Esophagus squamous epithelium (tissue), 5 donors: ENCODE measurements around the gene SMAD3. TPM values are rescaled to one million over a fixed set of nuclear protein-coding genes. Genes with fewer than 3 reads are reported as not detected.

ENCODE experiments used
- DNase-seq: peaks from one replicate; lab custom pipeline; 2025; lab: John Stamatoyannopoulos, UW
- H3K27ac ChIP-seq, 4 donors: fragments of 200-600 bp; sonication (generic); one replicate each; pipeline ENCODE4 v1.5.1; 2016 to 2019; ENCODE audit warnings: mild to moderate bottlenecking in 1 of 4
- H3K27me3 ChIP-seq, 4 donors: fragments of 200-600 bp; sonication (generic); 1 replicate in 3 of 4; 2 replicates in 1 of 4; pipeline versions ENCODE4 v1.5.1 to v1.6.0; 2017 to 2021; ENCODE audit warnings: antibody characterized with exemption in 1 of 4
- H3K36me3 ChIP-seq, 3 donors: fragments of 200-600 bp; sonication (generic); one replicate each; pipeline ENCODE4 v1.5.1; 2016 to 2019
- H3K4me1 ChIP-seq, 3 donors: fragments of 200-600 bp; sonication (generic); one replicate each; pipeline ENCODE4 v1.5.1; 2017 to 2019
- H3K4me3 ChIP-seq, 4 donors: fragments of 200-600 bp; sonication (generic); 1 replicate in 3 of 4; 2 replicates in 1 of 4; pipeline ENCODE4 v1.5.1; 2016 to 2019; ENCODE audit warnings: mild to moderate bottlenecking in 2 of 4, moderate library complexity in 1 of 4
- H3K9me3 ChIP-seq, 3 donors: fragments of 200-600 bp; sonication (generic); one replicate each; pipeline ENCODE4 v1.5.1; 2016 to 2019
- POLR2A ChIP-seq, 4 donors: fragments of 450-650 bp; IDR thresholded peaks; one replicate each; pipeline ENCODE4 v1.6.1; 2017; ENCODE audit warnings: antibody characterized with exemption in 4 of 4, mild to moderate bottlenecking in 4 of 4, moderate library complexity in 3 of 4
- WGBS, 2 donors: methylation state at CpG; one replicate each; pipeline ENCODE4 v1.1.5; 2018; 5-methylcytosine and 5-hydroxymethylcytosine counted together
- intact Hi-C: fragments of 100-400 bp; cut with DNase I; formaldehyde crosslinking; loops from one replicate; pipeline ENCODE4 v1.15.0; 2022
- total RNA-seq, 4 donors: library from RNA; depleted of rRNA; stranded (reverse); fragments of >200 nt; gene quantifications; one replicate each; pipeline ENCODE4 v1.1.0, GENCODE V29; 2016
- TF ChIP-seq, protein P1 (sequence below), 6 experiments: fragments of 450-650 bp in 4 of 6; fragments of 200-600 bp in 2 of 6; sonication (generic) in 2 of 6; IDR thresholded peaks; one replicate each; pipeline ENCODE4 v1.5.1; 2016 to 2019; ENCODE audit warnings: antibody characterized with exemption in 6 of 6, mild to moderate bottlenecking in 4 of 6, moderate library complexity in 4 of 6
- donor health status: DM: yes; HTN: yes; CAD: no.

SMAD3 gene
- total RNA-seq, 4 donors from 2014 or later = 70.8 to 134 (median 105) TPM

DNA sequence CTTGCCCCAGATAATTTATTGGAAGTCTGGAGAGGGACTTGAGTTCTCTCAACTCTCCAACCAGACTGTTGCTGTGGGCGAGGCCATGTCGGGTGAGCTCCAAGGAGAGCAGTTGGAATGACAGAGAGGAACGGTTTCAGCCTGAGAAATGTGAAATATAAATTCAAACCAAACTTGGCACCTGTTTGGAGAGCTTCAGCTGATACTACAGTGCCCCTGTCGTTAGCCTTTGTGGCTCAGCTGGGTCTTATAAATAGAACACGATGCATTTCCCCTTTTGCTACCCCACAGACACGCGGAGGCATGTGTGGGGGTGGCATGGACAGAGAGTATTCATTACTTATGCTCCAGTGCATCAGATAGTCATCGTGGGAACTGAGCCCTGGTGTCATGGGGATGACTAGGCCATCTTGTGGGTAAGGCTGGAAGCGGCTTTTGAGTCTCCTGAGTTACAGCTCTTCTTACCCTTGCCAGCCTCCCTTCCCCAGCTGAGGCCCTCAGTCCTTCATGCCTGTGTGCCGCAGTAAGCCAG is 15.6 kb downstream of the SMAD3 start:
- Histone ChIP-seq H3K36me3 (peaks cover 0 to 28% (median 0%) of the 10 kb centered on the region in 3 donors), H3K27ac (peak overlapping the region; percentile 7 to 83 (median 72)), H3K27me3 (no peaks in the 10 kb centered on the region), H3K9me3 (no peaks in the 10 kb centered on the region), H3K4me1 (peaks cover 23 to 100% (median 87%) of the 10 kb centered on the region in 3 donors), H3K4me3 (peak overlapping the region in 1 of 4 donors; percentile 24)
- TF ChIP-seq, protein P1, sequence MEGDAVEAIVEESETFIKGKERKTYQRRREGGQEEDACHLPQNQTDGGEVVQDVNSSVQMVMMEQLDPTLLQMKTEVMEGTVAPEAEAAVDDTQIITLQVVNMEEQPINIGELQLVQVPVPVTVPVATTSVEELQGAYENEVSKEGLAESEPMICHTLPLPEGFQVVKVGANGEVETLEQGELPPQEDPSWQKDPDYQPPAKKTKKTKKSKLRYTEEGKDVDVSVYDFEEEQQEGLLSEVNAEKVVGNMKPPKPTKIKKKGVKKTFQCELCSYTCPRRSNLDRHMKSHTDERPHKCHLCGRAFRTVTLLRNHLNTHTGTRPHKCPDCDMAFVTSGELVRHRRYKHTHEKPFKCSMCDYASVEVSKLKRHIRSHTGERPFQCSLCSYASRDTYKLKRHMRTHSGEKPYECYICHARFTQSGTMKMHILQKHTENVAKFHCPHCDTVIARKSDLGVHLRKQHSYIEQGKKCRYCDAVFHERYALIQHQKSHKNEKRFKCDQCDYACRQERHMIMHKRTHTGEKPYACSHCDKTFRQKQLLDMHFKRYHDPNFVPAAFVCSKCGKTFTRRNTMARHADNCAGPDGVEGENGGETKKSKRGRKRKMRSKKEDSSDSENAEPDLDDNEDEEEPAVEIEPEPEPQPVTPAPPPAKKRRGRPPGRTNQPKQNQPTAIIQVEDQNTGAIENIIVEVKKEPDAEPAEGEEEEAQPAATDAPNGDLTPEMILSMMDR (IDR thresholded peaks at IDR 0.05) = no peak
- no peak for TF ChIP-seq POLR2A (IDR thresholded peaks at IDR 0.05)
- DNase-seq = peak; percentile 60
- WGBS, 2 donors = 23 to 24% methylated on average over 6 to 10 of the region's 10 CpGs
- intact Hi-C loops = no loop called here

DNA sequence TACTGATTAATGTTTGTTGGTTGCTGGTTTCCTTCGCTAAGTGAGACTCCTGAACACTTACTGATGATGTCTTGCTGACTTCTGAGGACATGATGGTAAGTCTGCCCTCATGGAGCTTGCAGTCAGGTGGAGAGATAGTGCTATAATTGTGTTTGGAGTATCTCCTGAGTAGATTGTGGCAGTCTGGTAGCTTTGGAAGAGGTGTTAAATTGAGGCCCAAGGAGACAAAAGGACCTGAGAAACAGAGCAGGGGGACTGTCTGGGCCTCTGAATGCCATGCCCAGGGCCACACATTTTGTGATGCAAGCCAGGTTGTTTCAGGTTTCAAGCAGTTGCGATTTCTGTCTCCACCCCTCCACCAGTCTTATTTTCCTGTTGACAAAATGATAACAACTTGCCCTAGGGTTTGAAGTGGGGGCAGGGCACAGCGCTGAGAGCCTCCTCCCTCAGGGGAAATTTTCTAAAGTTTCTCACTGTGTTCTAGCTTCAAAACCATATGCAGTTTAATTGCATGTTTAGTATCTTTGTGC is 16.7 kb downstream of the SMAD3 start:
- Histone ChIP-seq H3K27ac (peak overlapping the region in 3 of 4 donors; percentile 8 to 76 (median 68)), H3K36me3 (peaks cover 0 to 28% (median 0%) of the 10 kb centered on the region in 3 donors), H3K9me3 (no peaks in the 10 kb centered on the region), H3K4me3 (no peak overlapping the region), H3K4me1 (peaks cover 29 to 100% (median 87%) of the 10 kb centered on the region in 3 donors), H3K27me3 (no peaks in the 10 kb centered on the region)
- no peak for DNase-seq
- TF ChIP-seq, protein P1 (IDR thresholded peaks at IDR 0.05) = no peak
- no peak for TF ChIP-seq POLR2A (IDR thresholded peaks at IDR 0.05)
- intact Hi-C loops = no loop called here
- WGBS, 2 donors = 44 to 55% methylated on average over 3 of the region's 3 CpGs

DNA sequence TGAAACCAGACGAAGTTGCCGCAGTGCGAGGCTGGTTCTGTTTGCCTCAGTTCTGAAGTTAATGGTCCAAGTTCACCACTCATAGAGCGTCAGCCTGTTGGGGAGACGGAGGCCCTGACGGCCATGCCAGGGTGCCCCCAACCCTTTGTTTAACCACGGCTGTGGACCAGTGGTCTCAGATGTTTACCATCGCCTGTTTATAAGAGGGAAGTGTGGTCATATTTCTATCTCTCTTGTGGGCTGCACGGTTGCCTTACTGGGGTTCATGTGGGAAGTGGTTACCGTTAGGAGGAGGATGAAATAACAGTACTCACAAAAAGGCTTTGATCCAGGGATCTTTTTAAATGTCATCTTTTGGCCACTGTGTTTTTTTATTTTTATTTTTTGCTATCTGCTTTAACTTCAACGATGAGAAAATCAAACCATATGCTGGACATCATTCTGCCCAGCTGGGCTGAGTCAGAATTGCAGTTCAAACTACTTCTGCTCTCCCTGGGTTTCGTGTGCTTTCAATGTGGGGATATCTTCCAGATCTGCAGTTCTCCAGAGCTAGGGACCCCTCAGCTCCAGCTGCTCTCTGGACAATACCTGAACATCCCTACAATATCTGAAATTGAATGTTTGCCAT is 17.8 kb downstream of the SMAD3 start:
- TF ChIP-seq POLR2A (IDR thresholded peaks at IDR 0.05) = no peak
- TF ChIP-seq, protein P1 (IDR thresholded peaks at IDR 0.05) = no peak
- Histone ChIP-seq H3K27ac (peak overlapping the region in 2 of 4 donors; percentile 9 to 37), H3K4me1 (peaks cover 33 to 100% (median 85%) of the 10 kb centered on the region in 3 donors), H3K4me3 (no peak overlapping the region), H3K27me3 (no peaks in the 10 kb centered on the region), H3K36me3 (peaks cover 0 to 28% (median 0%) of the 10 kb centered on the region in 3 donors), H3K9me3 (no peaks in the 10 kb centered on the region)
- no peak for DNase-seq
- 50 to 69% methylated on average over 12 of the region's 12 CpGs for WGBS, 2 donors
- intact Hi-C loops = no loop called here

DNA sequence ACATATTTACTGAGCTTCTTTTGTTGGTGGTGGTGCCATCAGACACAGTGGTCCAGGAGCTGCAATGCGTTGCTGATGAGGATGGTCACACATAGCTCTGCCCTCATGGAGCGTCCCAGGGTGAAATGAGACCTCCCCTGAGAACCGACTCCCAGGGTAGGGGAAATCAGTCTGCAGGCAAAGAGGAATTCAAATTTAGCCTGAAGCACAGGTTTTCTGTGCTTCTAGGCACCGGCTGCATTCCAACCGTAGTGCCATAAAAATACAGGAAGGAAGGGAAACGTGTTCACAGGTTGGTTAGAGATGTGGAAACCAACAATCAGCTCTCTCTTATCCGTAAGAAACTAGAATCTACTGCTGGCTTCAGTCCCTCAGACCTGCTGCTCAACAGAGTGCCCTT is 19.2 kb downstream of the SMAD3 start:
- peaks cover 46 to 100% (median 91%) of the 10 kb centered on the region in 3 donors for H3K4me1 ChIP-seq
- intact Hi-C loops = no loop called here
- no peak for DNase-seq
- peak overlapping the region in 3 of 4 donors; percentile 4 to 72 (median 38) for H3K27ac ChIP-seq
- H3K36me3 ChIP-seq = peaks cover 0 to 28% (median 0%) of the 10 kb centered on the region in 3 donors
- no peaks in the 10 kb centered on the region for H3K9me3 ChIP-seq
- TF ChIP-seq, protein P1 (IDR thresholded peaks at IDR 0.05) = no peak
- TF ChIP-seq POLR2A (IDR thresholded peaks at IDR 0.05) = no peak
- no peaks in the 10 kb centered on the region for H3K27me3 ChIP-seq
- H3K4me3 ChIP-seq = no peak overlapping the region
- WGBS, 2 donors = 49 to 63% methylated on average over 6 to 7 of the region's 7 CpGs

DNA sequence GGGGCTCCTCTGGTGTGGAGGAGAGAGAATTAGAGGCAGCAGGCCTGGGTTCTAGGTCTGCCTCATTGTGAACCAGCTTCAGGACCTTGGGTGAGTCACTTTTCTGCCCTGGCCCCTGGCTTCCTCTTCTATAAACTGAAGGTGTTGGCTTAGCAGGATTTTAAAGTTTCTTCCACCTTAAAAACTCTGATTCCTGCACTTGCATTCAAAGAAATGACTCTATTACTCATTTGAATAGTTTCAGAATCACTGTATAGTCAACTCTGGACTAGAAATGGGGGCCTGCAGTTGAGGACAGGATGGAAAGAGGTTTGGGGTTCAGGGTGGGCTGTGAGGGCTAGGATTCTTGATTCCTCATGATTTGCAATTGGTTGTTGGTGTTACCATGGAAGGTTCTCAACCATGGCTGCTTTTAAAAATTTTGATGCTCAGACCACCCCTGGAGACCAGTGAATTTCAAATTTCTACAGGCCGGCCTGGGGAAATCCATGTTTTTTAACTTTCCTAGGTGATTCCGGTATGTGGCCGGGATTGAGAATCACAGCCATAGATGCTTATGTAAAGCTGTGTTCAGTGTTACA is 19.9 kb downstream of the SMAD3 start:
- DNase-seq = no peak
- Histone ChIP-seq H3K9me3 (no peaks in the 10 kb centered on the region), H3K4me3 (no peak overlapping the region), H3K27me3 (no peaks in the 10 kb centered on the region), H3K4me1 (peaks cover 53 to 100% (median 92%) of the 10 kb centered on the region in 3 donors), H3K36me3 (peaks cover 0 to 28% (median 0%) of the 10 kb centered on the region in 3 donors), H3K27ac (peak overlapping the region; percentile 4 to 72 (median 54))
- WGBS, 2 donors = 60 to 84% methylated on average over 1 to 3 of the region's 3 CpGs
- intact Hi-C loops = no loop called here
- TF ChIP-seq POLR2A (IDR thresholded peaks at IDR 0.05) = no peak
- TF ChIP-seq, protein P1 (IDR thresholded peaks at IDR 0.05) = no peak
